ENCODE results near the gene PDP2. TPM values are rescaled to one million over a fixed set of nuclear protein-coding genes. Genes with fewer than 3 reads are reported as not detected.

The PDP2 gene
- total RNA-seq, 4 donors from 2014 or later = 12.3 to 29.9 (median 15.5) TPM

- TF ChIP-seq POLR2A (IDR thresholded peaks at IDR 0.05) (no peak), EP300 (IDR thresholded peaks at IDR 0.05) (no peak)
- no peak overlapping the region for H3K4me3 ChIP-seq
- no peak for DNase-seq (ENCODE audit: low spot score in 2 of 2)
- no peaks in the 10 kb centered on the region for H3K9me3 ChIP-seq
- H3K27ac ChIP-seq = no peak overlapping the region
- peaks cover 0 to 18% (median 0%) of the 10 kb centered on the region in 4 donors for H3K4me1 ChIP-seq
- H3K36me3 ChIP-seq = peaks cover 0 to 43% (median 0%) of the 10 kb centered on the region in 3 donors
- WGBS, 2 donors = 87 to 88% methylated on average over 6 of the region's 6 CpGs
- H3K27me3 ChIP-seq = no peaks in the 10 kb centered on the region
These were observed 8.6 kb downstream of the PDP2 start for GRCh38 chr16:66888647-66889615.

GRCh38 chr16:66889622-66890021 is 9.3 kb downstream of the PDP2 start:
- Histone ChIP-seq H3K27ac (no peak overlapping the region), H3K36me3 (peaks cover 0 to 37% (median 0%) of the 10 kb centered on the region in 3 donors), H3K9me3 (no peaks in the 10 kb centered on the region), H3K4me3 (no peak overlapping the region), H3K27me3 (no peaks in the 10 kb centered on the region), H3K4me1 (peaks cover 0 to 17% (median 0%) of the 10 kb centered on the region in 4 donors)
- TF ChIP-seq CTCF (IDR thresholded peaks at IDR 0.05) (no peak), POLR2A (IDR thresholded peaks at IDR 0.05) (no peak), EP300 (IDR thresholded peaks at IDR 0.05) (no peak)
- 77 to 78% methylated on average over 4 of the region's 4 CpGs for WGBS, 2 donors
- no peak for DNase-seq (ENCODE audit: low spot score in 2 of 2)

- Histone ChIP-seq H3K4me1 (peaks cover 0 to 11% (median 0%) of the 10 kb centered on the region in 4 donors), H3K4me3 (no peak overlapping the region), H3K36me3 (peaks cover 0 to 25% (median 0%) of the 10 kb centered on the region in 3 donors), H3K9me3 (no peaks in the 10 kb centered on the region), H3K27ac (no peak overlapping the region), H3K27me3 (no peaks in the 10 kb centered on the region)
- WGBS, 2 donors = 71 to 81% methylated on average over 2 of the region's 2 CpGs
- no peak for TF ChIP-seq CTCF (IDR thresholded peaks at IDR 0.05)
- no peak for TF ChIP-seq EP300 (IDR thresholded peaks at IDR 0.05)
- no peak for TF ChIP-seq POLR2A (IDR thresholded peaks at IDR 0.05)
- no peak for DNase-seq (ENCODE audit: low spot score in 2 of 2)
These were observed 10.5 kb downstream of the PDP2 start for GRCh38 chr16:66890799-66891198.

- Histone ChIP-seq H3K4me1 (peaks cover 0 to 12% (median 0%) of the 10 kb centered on the region in 4 donors), H3K36me3 (peaks cover 0 to 21% (median 0%) of the 10 kb centered on the region in 3 donors), H3K4me3 (no peak overlapping the region), H3K9me3 (no peaks in the 10 kb centered on the region), H3K27me3 (no peaks in the 10 kb centered on the region), H3K27ac (no peak overlapping the region)
- no peak for DNase-seq (ENCODE audit: low spot score in 2 of 2)
- TF ChIP-seq EP300 (IDR thresholded peaks at IDR 0.05) (no peak), POLR2A (IDR thresholded peaks at IDR 0.05) (no peak), CTCF (IDR thresholded peaks at IDR 0.05) (no peak)
- WGBS, 2 donors = 74 to 84% methylated on average over 4 of the region's 4 CpGs
These were observed 11.0 kb downstream of the PDP2 start for GRCh38 chr16:66891360-66891759.

- WGBS, 2 donors = 90 to 93% methylated on average over 6 of the region's 6 CpGs
- DNase-seq (ENCODE audit: low spot score in 2 of 2) = no peak
- Histone ChIP-seq H3K9me3 (no peaks in the 10 kb centered on the region), H3K27me3 (no peaks in the 10 kb centered on the region), H3K36me3 (peaks cover 0 to 16% (median 0%) of the 10 kb centered on the region in 3 donors), H3K27ac (no peak overlapping the region), H3K4me1 (peaks cover 0 to 14% (median 0%) of the 10 kb centered on the region in 4 donors), H3K4me3 (no peak overlapping the region)
- no peak for TF ChIP-seq EP300 (IDR thresholded peaks at IDR 0.05)
- no peak for TF ChIP-seq CTCF (IDR thresholded peaks at IDR 0.05)
- no peak for TF ChIP-seq POLR2A (IDR thresholded peaks at IDR 0.05)
These were observed 11.5 kb downstream of the PDP2 start for GRCh38 chr16:66891797-66892196.

Measured in tibial nerve (tissue), 4 donors.